Measurements from ENCODE around the gene CCDC92. TPM values are rescaled to one million over a fixed set of nuclear protein-coding genes. Genes with fewer than 3 reads are reported as not detected.

The CCDC92 gene
- polyA plus RNA-seq, 3 donors: 4.4 to 11.6 (median 5.5) TPM

GRCh38 chr12:123984903-123985302 is 12.3 kb upstream of the CCDC92 start:
- Histone ChIP-seq H2AFZ (ENCODE audit: insufficient read depth, low read depth, low read length, poor library complexity, severe bottlenecking) (no peak overlapping the region), H3K27me3 (ENCODE audit: control insufficient read depth in 2 of 2, insufficient read depth in 2 of 2, low read length in 2 of 2) (no peaks in the 10 kb centered on the region), H3K27ac (ENCODE audit: low read depth in 1 of 2, low read length in 2 of 2) (no peak overlapping the region), H3K4me3 (replicated peaks in 1 of 3; ENCODE audit: low read depth in 2 of 3, low read length in 3 of 3) (no peak overlapping the region), H4K20me1 (ENCODE audit: insufficient read depth, low read length) (no peaks in the 10 kb centered on the region), H3K9me3 (replicated peaks in 1 of 2; ENCODE audit: control insufficient read depth in 1 of 2, insufficient read depth in 1 of 2, low read length in 2 of 2) (no peaks in the 10 kb centered on the region), H3K4me2 (replicated peaks; ENCODE audit: extremely low read depth, low read length, poor library complexity, severe bottlenecking) (no peak overlapping the region), H3K79me2 (ENCODE audit: insufficient read depth, low read length) (no peaks in the 10 kb centered on the region), H3K36me3 (replicated peaks in 1 of 2; ENCODE audit: control insufficient read depth in 1 of 2, insufficient read depth in 2 of 2, low read length in 2 of 2) (peaks cover 16 to 33% of the 10 kb centered on the region in 2 donors), H3K9ac (ENCODE audit: insufficient read depth, low read length, poor library complexity, severe bottlenecking) (no peak overlapping the region), H3K4me1 (ENCODE audit: control insufficient read depth in 1 of 2, insufficient read depth in 2 of 2, low read length in 2 of 2) (no peaks in the 10 kb centered on the region)
- no peak for TF ChIP-seq CTCF (IDR thresholded peaks at IDR 0.05)
- Mint-ChIP-seq H3K27me3 (ENCODE audit: low read depth in 3 of 3) (peaks cover 0 to 6% (median 0%) of the 10 kb centered on the region in 3 donors), H3K4me3 (no peak overlapping the region), H3K36me3 (peaks cover 26 to 42% of the 10 kb centered on the region in 2 donors), H3K9me3 (no peaks in the 10 kb centered on the region), H3K27ac (no peak overlapping the region), H3K4me1 (peaks cover 9% of the 10 kb centered on the region)
- intact Hi-C loops (cut with micrococcal nuclease): loop anchor here (2.0 to 5.0 kb wide), 2 partner anchors 78 to 82 kb away; no protein-coding TSS in a partner anchor
- WGBS (ENCODE audit: insufficient coverage): 100% methylated on average over 3 of the region's 4 CpGs
- DNase-seq: no peak

- Histone ChIP-seq H3K27ac (ENCODE audit: low read depth in 1 of 2, low read length in 2 of 2) (no peak overlapping the region), H3K4me1 (ENCODE audit: control insufficient read depth in 1 of 2, insufficient read depth in 2 of 2, low read length in 2 of 2) (no peaks in the 10 kb centered on the region), H3K36me3 (replicated peaks in 1 of 2; ENCODE audit: control insufficient read depth in 1 of 2, insufficient read depth in 2 of 2, low read length in 2 of 2) (peaks cover 12 to 23% of the 10 kb centered on the region in 2 donors), H3K4me3 (replicated peaks in 1 of 3; ENCODE audit: low read depth in 2 of 3, low read length in 3 of 3) (no peak overlapping the region), H3K27me3 (ENCODE audit: control insufficient read depth in 2 of 2, insufficient read depth in 2 of 2, low read length in 2 of 2) (no peaks in the 10 kb centered on the region), H3K79me2 (ENCODE audit: insufficient read depth, low read length) (no peaks in the 10 kb centered on the region), H2AFZ (ENCODE audit: insufficient read depth, low read depth, low read length, poor library complexity, severe bottlenecking) (no peak overlapping the region), H3K9me3 (replicated peaks in 1 of 2; ENCODE audit: control insufficient read depth in 1 of 2, insufficient read depth in 1 of 2, low read length in 2 of 2) (no peaks in the 10 kb centered on the region), H3K4me2 (replicated peaks; ENCODE audit: extremely low read depth, low read length, poor library complexity, severe bottlenecking) (no peak overlapping the region), H4K20me1 (ENCODE audit: insufficient read depth, low read length) (no peaks in the 10 kb centered on the region), H3K9ac (ENCODE audit: insufficient read depth, low read length, poor library complexity, severe bottlenecking) (no peak overlapping the region)
- Mint-ChIP-seq H3K4me3 (no peak overlapping the region), H3K4me1 (peaks cover 9% of the 10 kb centered on the region), H3K9me3 (no peaks in the 10 kb centered on the region), H3K27me3 (ENCODE audit: low read depth in 3 of 3) (peaks cover 0 to 6% (median 0%) of the 10 kb centered on the region in 3 donors), H3K27ac (peak overlapping the region in 2 of 7 donors; percentile 1 to 3), H3K36me3 (peaks cover 18 to 33% of the 10 kb centered on the region in 2 donors)
- intact Hi-C loops (cut with micrococcal nuclease): loop anchor here (2.0 to 5.0 kb wide), 2 partner anchors 77 to 81 kb away; no protein-coding TSS in a partner anchor
- peak; percentile 64 for TF ChIP-seq CTCF (IDR thresholded peaks at IDR 0.05)
- WGBS (ENCODE audit: insufficient coverage): 50% methylated on average over 7 of the region's 7 CpGs
- peak; percentile 24 to 50 (median 47) for DNase-seq
These were observed 11.3 kb upstream of the CCDC92 start for GRCh38 chr12:123983822-123984485.

All from CD14-positive monocyte (primary cell).